Naive thymus-derived CD8-positive, alpha-beta T cell (primary cell): ENCODE results near the gene CROCC2. TPM values are rescaled to one million over a fixed set of nuclear protein-coding genes. Genes with fewer than 3 reads are reported as not detected.

Experiments used
- ATAC-seq, 2 donors: fragments of 150-1000 bp; cut with Tn5 transposase in 1 of 2; sonication (Bioruptor Pico), chemical (Tn5 transposase) in 1 of 2; 1 replicate in 1 of 2; 2 replicates in 1 of 2; pipeline ENCODE4 v1.10.0; 2021; ENCODE audit warnings: mild to moderate bottlenecking in 2 of 2, moderate library complexity in 2 of 2
- POLR2A ChIA-PET: fragments of 350-600 bp; sonication (Branson Sonifier 250); formaldehyde crosslinking; loops from one replicate; lab custom pipeline; 2021; ENCODE audit warnings: antibody characterized with exemption; lab: Charles Lee
- DNase-seq, 10 donors: peaks; one replicate each; pipeline versions ENCODE4 v3.0.0 to v3.0.0-alpha.2; 2020 to 2022
- H3K27ac Mint-ChIP-seq, 10 donors: one replicate each; pipeline ENCODE4 v1.8.0; 2020 to 2022; ENCODE audit warnings: mild to moderate bottlenecking in 10 of 10, mixed read lengths in 10 of 10, moderate library complexity in 4 of 10, inconsistent platforms in 1 of 10
- H3K27me3 Mint-ChIP-seq, 5 donors: one replicate each; pipeline ENCODE4 v1.8.0; 2021 to 2022; ENCODE audit warnings: mixed read lengths in 5 of 5
- H3K36me3 Mint-ChIP-seq, 3 donors: one replicate each; pipeline ENCODE4 v1.8.0; 2020 to 2022; ENCODE audit warnings: mixed read lengths in 3 of 3, mild to moderate bottlenecking in 2 of 3, inconsistent platforms in 1 of 3
- H3K4me1 Mint-ChIP-seq, 4 donors: one replicate each; pipeline ENCODE4 v1.8.0; 2021 to 2022; ENCODE audit warnings: mixed read lengths in 4 of 4
- H3K4me3 Mint-ChIP-seq, 10 donors: one replicate each; pipeline ENCODE4 v1.8.0; 2020 to 2022; ENCODE audit warnings: mild to moderate bottlenecking in 10 of 10, mixed read lengths in 10 of 10, moderate library complexity in 6 of 10, inconsistent platforms in 1 of 10
- H3K9me3 Mint-ChIP-seq, 9 donors: one replicate each; pipeline ENCODE4 v1.8.0; 2020 to 2022; ENCODE audit warnings: mixed read lengths in 9 of 9, mild to moderate bottlenecking in 3 of 9, inconsistent platforms in 1 of 9, moderate library complexity in 1 of 9
- polyA plus RNA-seq, 3 donors: library from polyadenylated mRNA; unstranded; fragments of 300-500 nt; fragmentation: Illumina TruSeq; gene quantifications; one replicate each; pipeline ENCODE4 v1.2.3, GENCODE V29; 2021
- total RNA-seq, 8 experiments: library from RNA in 2 of 8; stranded (reverse) in 2 of 8; gene quantifications; one replicate each; pipeline ENCODE4 v1.2.3 and lab custom pipeline; 2021 to 2026

Gene CROCC2
- total and polyA plus RNA-seq, 5 experiments from 2014 or later = not detected

GRCh38 chr2:240959941-240960308 lies 53.8 kb downstream of the CROCC2 start:
- DNase-seq = peak in 1 of 10 donors; percentile 12
- POLR2A ChIA-PET = no interaction called here

GRCh38 chr2:240960309-240960970 lies 54.3 kb downstream of the CROCC2 start:
- Mint-ChIP-seq H3K4me3 (no peak overlapping the region), H3K27me3 (peaks cover 0 to 11% (median 0%) of the 10 kb centered on the region in 5 donors), H3K36me3 (no peaks in the 10 kb centered on the region), H3K27ac (no peak overlapping the region), H3K4me1 (no peaks in the 10 kb centered on the region), H3K9me3 (peaks cover 0 to 2% (median 0%) of the 10 kb centered on the region in 9 donors)
- DNase-seq = peak in 1 of 10 donors; percentile 15
- POLR2A ChIA-PET = no interaction called here
- no peak for ATAC-seq

More at GRCh38 chr2:240959941-240960308, 53.8 kb downstream of the CROCC2 start:
- Mint-ChIP-seq H3K9me3 (peaks cover 0 to 2% (median 0%) of the 10 kb centered on the region in 9 donors), H3K4me3 (no peak overlapping the region), H3K27me3 (peaks cover 0 to 11% (median 0%) of the 10 kb centered on the region in 5 donors), H3K36me3 (no peaks in the 10 kb centered on the region), H3K4me1 (no peaks in the 10 kb centered on the region), H3K27ac (no peak overlapping the region)
- no peak for ATAC-seq

- no peaks in the 10 kb centered on the region for H3K36me3 Mint-ChIP-seq
- peaks cover 0 to 2% (median 0%) of the 10 kb centered on the region in 9 donors for H3K9me3 Mint-ChIP-seq
- H3K27ac Mint-ChIP-seq = no peak overlapping the region
- H3K27me3 Mint-ChIP-seq = peaks cover 0 to 10% (median 0%) of the 10 kb centered on the region in 5 donors
- ATAC-seq (no peak), DNase-seq (peak in 1 of 10 donors; percentile 11)
- H3K4me1 Mint-ChIP-seq = no peaks in the 10 kb centered on the region
- POLR2A ChIA-PET = no interaction called here
- H3K4me3 Mint-ChIP-seq = no peak overlapping the region
These were observed 55.1 kb downstream of the CROCC2 start for GRCh38 chr2:240960971-240961876.

GRCh38 chr2:240961910-240962299 lies 55.8 kb downstream of the CROCC2 start:
- DNase-seq = peak in 1 of 10 donors; percentile 9
- H3K9me3 Mint-ChIP-seq = peaks cover 0 to 2% (median 0%) of the 10 kb centered on the region in 9 donors
- peaks cover 0 to 6% (median 0%) of the 10 kb centered on the region in 5 donors for H3K27me3 Mint-ChIP-seq
- H3K4me3 Mint-ChIP-seq = no peak overlapping the region
- no peaks in the 10 kb centered on the region for H3K36me3 Mint-ChIP-seq
- POLR2A ChIA-PET = no interaction called here
- no peak for ATAC-seq
- H3K27ac Mint-ChIP-seq = no peak overlapping the region
- no peaks in the 10 kb centered on the region for H3K4me1 Mint-ChIP-seq

- peaks cover 0 to 6% (median 0%) of the 10 kb centered on the region in 5 donors for H3K27me3 Mint-ChIP-seq
- H3K36me3 Mint-ChIP-seq = no peaks in the 10 kb centered on the region
- peaks cover 0 to 2% (median 0%) of the 10 kb centered on the region in 9 donors for H3K9me3 Mint-ChIP-seq
- no peak overlapping the region for H3K27ac Mint-ChIP-seq
- H3K4me1 Mint-ChIP-seq = no peaks in the 10 kb centered on the region
- peak in 1 of 10 donors; percentile 14 for DNase-seq
- ATAC-seq = no peak
- POLR2A ChIA-PET = no interaction called here
- no peak overlapping the region for H3K4me3 Mint-ChIP-seq
These were observed 56.3 kb downstream of the CROCC2 start for GRCh38 chr2:240962300-240963064.

- peaks cover 0 to 6% (median 0%) of the 10 kb centered on the region in 5 donors for H3K27me3 Mint-ChIP-seq
- H3K4me1 Mint-ChIP-seq = no peaks in the 10 kb centered on the region
- ATAC-seq = no peak
These were observed 57.1 kb downstream of the CROCC2 start for GRCh38 chr2:240963065-240963867.

GRCh38 chr2:240963868-240964703 lies 58.0 kb downstream of the CROCC2 start:
- Mint-ChIP-seq H3K27ac (peak overlapping the region in 1 of 10 donors; percentile 55), H3K4me1 (no peaks in the 10 kb centered on the region), H3K27me3 (peaks cover 0 to 6% (median 0%) of the 10 kb centered on the region in 5 donors), H3K4me3 (no peak overlapping the region), H3K9me3 (peaks cover 0 to 2% (median 0%) of the 10 kb centered on the region in 9 donors), H3K36me3 (no peaks in the 10 kb centered on the region)
- POLR2A ChIA-PET = no interaction called here
- ATAC-seq = no peak
- peak in 1 of 10 donors; percentile 15 for DNase-seq

More at GRCh38 chr2:240963065-240963867, 57.1 kb downstream of the CROCC2 start:
- H3K36me3 Mint-ChIP-seq = no peaks in the 10 kb centered on the region
- H3K9me3 Mint-ChIP-seq = peaks cover 0 to 2% (median 0%) of the 10 kb centered on the region in 9 donors
- H3K4me3 Mint-ChIP-seq = no peak overlapping the region
- peak overlapping the region in 1 of 10 donors; percentile 55 for H3K27ac Mint-ChIP-seq
- POLR2A ChIA-PET = no interaction called here
- peak in 1 of 10 donors; percentile 10 for DNase-seq

- Mint-ChIP-seq H3K36me3 (no peaks in the 10 kb centered on the region), H3K9me3 (peaks cover 0 to 2% (median 0%) of the 10 kb centered on the region in 9 donors), H3K27me3 (peaks cover 0 to 6% (median 0%) of the 10 kb centered on the region in 5 donors), H3K4me3 (no peak overlapping the region), H3K4me1 (no peaks in the 10 kb centered on the region), H3K27ac (no peak overlapping the region)
- POLR2A ChIA-PET = interaction anchor here (1.0 to 1.1 kb wide), 2 partner anchors 45 to 103 kb away, joined by 3 to 4 read pairs; no protein-coding TSS in a partner anchor
- ATAC-seq (no peak), DNase-seq (no peak)
These were observed 58.7 kb downstream of the CROCC2 start for GRCh38 chr2:240964704-240965295.

GRCh38 chr2:240965296-240965904 lies 59.3 kb downstream of the CROCC2 start:
- H3K27ac Mint-ChIP-seq = peak overlapping the region in 1 of 10 donors; percentile 33
- H3K36me3 Mint-ChIP-seq = peaks cover 0 to 3% (median 0%) of the 10 kb centered on the region in 3 donors
- DNase-seq = no peak
- H3K27me3 Mint-ChIP-seq = peaks cover 0 to 3% (median 0%) of the 10 kb centered on the region in 5 donors
- H3K9me3 Mint-ChIP-seq = peaks cover 0 to 2% (median 0%) of the 10 kb centered on the region in 9 donors
- POLR2A ChIA-PET = interaction anchor here (1.0 to 1.1 kb wide), 2 partner anchors 44 to 104 kb away, joined by 3 to 4 read pairs; no protein-coding TSS in a partner anchor
- no peak for ATAC-seq
- no peaks in the 10 kb centered on the region for H3K4me1 Mint-ChIP-seq
- H3K4me3 Mint-ChIP-seq = no peak overlapping the region

GRCh38 chr2:240965905-240966456 lies 59.8 kb downstream of the CROCC2 start:
- peaks cover 0 to 3% (median 0%) of the 10 kb centered on the region in 5 donors for H3K27me3 Mint-ChIP-seq
- H3K27ac Mint-ChIP-seq = no peak overlapping the region
- no peaks in the 10 kb centered on the region for H3K9me3 Mint-ChIP-seq
- ATAC-seq (no peak), DNase-seq (peak in 1 of 10 donors; percentile 59)
- no peaks in the 10 kb centered on the region for H3K4me1 Mint-ChIP-seq
- H3K4me3 Mint-ChIP-seq = no peak overlapping the region
- peaks cover 0 to 4% (median 0%) of the 10 kb centered on the region in 3 donors for H3K36me3 Mint-ChIP-seq
- POLR2A ChIA-PET = interaction anchor here (1.0 to 1.1 kb wide), 2 partner anchors 43 to 104 kb away, joined by 3 to 4 read pairs; no protein-coding TSS in a partner anchor
